GM08714 (cell line): ENCODE measurements around the gene LPIN1.
"Not testable (repeated sequence)": the region's sequence is repeated elsewhere in the genome, so short reads cannot be mapped to it uniquely, and the experiment has no call there.

ENCODE experiments used
- H3K4me3 ChIP-seq: fragments of 200-500 bp; sonication (Bioruptor generic); 2 replicates; pipeline ENCODE4 v1.5.1; 2014; ENCODE audit warnings: mild to moderate bottlenecking, low read length, inconsistent platforms
- ZNF274 ChIP-seq: IDR thresholded peaks from 2 replicates; pipeline ENCODE4 v1.6.1; 2012; ENCODE audit warnings: mild to moderate bottlenecking, low read depth, low read length

Gene LPIN1

GRCh38 chr2:11852526-11853196, 106.2 kb downstream of the LPIN1 start:
- H3K4me3 ChIP-seq: no peak overlapping the region
- TF ChIP-seq ZNF274: no peak

GRCh38 chr2:11853197-11853588, 106.8 kb downstream of the LPIN1 start:
- H3K4me3 ChIP-seq: no peak overlapping the region
- TF ChIP-seq ZNF274: no peak

- no peak overlapping the region for H3K4me3 ChIP-seq
- TF ChIP-seq ZNF274: no peak
Measured at GRCh38 chr2:11855064-11855760, 108.8 kb downstream of the LPIN1 start.

GRCh38 chr2:11856095-11856494, 109.7 kb downstream of the LPIN1 start:
- TF ChIP-seq ZNF274: no peak
- H3K4me3 ChIP-seq: no peak overlapping the region

- H3K4me3 ChIP-seq: no peak overlapping the region
- no peak for TF ChIP-seq ZNF274
Measured at GRCh38 chr2:11858883-11859282, 112.5 kb downstream of the LPIN1 start.

- not testable (repeated sequence) for H3K4me3 ChIP-seq
Measured at GRCh38 chr2:11859975-11860374, 113.5 kb downstream of the LPIN1 start.

GRCh38 chr2:11861044-11861443, 114.6 kb downstream of the LPIN1 start:
- TF ChIP-seq ZNF274: no peak
- H3K4me3 ChIP-seq: no peak overlapping the region

GRCh38 chr2:11862049-11862448, 115.6 kb downstream of the LPIN1 start:
- TF ChIP-seq ZNF274: no peak
- H3K4me3 ChIP-seq: no peak overlapping the region

- no peak for TF ChIP-seq ZNF274
- H3K4me3 ChIP-seq: no peak overlapping the region
Measured at GRCh38 chr2:11863103-11863502, 116.7 kb downstream of the LPIN1 start.

GRCh38 chr2:11863513-11864328, 117.3 kb downstream of the LPIN1 start:
- TF ChIP-seq ZNF274: no peak

GRCh38 chr2:11864724-11865123, 118.3 kb downstream of the LPIN1 start:
- H3K4me3 ChIP-seq: no peak overlapping the region
- TF ChIP-seq ZNF274: no peak

More at GRCh38 chr2:11863513-11864328, 117.3 kb downstream of the LPIN1 start:
- H3K4me3 ChIP-seq: no peak overlapping the region

GRCh38 chr2:11865378-11865777, 118.9 kb downstream of the LPIN1 start:
- no peak for TF ChIP-seq ZNF274
- no peak overlapping the region for H3K4me3 ChIP-seq

GRCh38 chr2:11865805-11866204, 119.4 kb downstream of the LPIN1 start:
- no peak overlapping the region for H3K4me3 ChIP-seq
- TF ChIP-seq ZNF274: no peak

GRCh38 chr2:11866358-11867335, 120.2 kb downstream of the LPIN1 start:
- H3K4me3 ChIP-seq: no peak overlapping the region
- TF ChIP-seq ZNF274: no peak
